Mesodermal cell (in vitro differentiated cells): ENCODE data around the gene DRG1. TPM values are rescaled to one million over a fixed set of nuclear protein-coding genes. Genes with fewer than 3 reads are reported as not detected.

Source experiments
- H3K27ac ChIP-seq: 2 replicates; pipeline ENCODE4 v1.7.0; 2013; ENCODE audit warnings: mild to moderate bottlenecking, low read depth, low read length, moderate library complexity; ENCODE audit not compliant: severe bottlenecking
- H3K36me3 ChIP-seq: 2 replicates; pipeline ENCODE4 v1.7.1; 2013; ENCODE audit warnings: mild to moderate bottlenecking, low read length, moderate library complexity; ENCODE audit not compliant: control insufficient read depth, insufficient read depth
- H3K4me1 ChIP-seq: one replicate; pipeline ENCODE4 v1.7.1; 2013; ENCODE audit warnings: mild to moderate bottlenecking, low read length; ENCODE audit not compliant: insufficient read depth, control insufficient read depth, poor library complexity, severe bottlenecking
- H3K4me3 ChIP-seq: 2 replicates; pipeline ENCODE4 v1.7.0; 2013; ENCODE audit warnings: low read length, control low read depth, mild to moderate bottlenecking; ENCODE audit not compliant: insufficient read depth, poor library complexity, severe bottlenecking; ENCODE audit errors: extremely low read depth
- H3K9me3 ChIP-seq: 2 replicates; pipeline ENCODE4 v1.7.1; 2013; ENCODE audit warnings: mild to moderate bottlenecking, low read length, moderate library complexity; ENCODE audit not compliant: control insufficient read depth
- WGBS, 2 experiments: methylation state at CpG; one replicate each; pipeline ENCODE4 v1.1.5; 2013; ENCODE audit warnings: missing lambda C conversion rate in 2 of 2; ENCODE audit not compliant: insufficient coverage in 2 of 2; 5-methylcytosine and 5-hydroxymethylcytosine counted together
- polyA plus RNA-seq, 2 experiments: library from polyadenylated mRNA; stranded (reverse); fragments of 50-300 nt; gene quantifications; one replicate each; pipeline ENCODE4 v1.2.3, GENCODE V29; 2013

Gene DRG1, protein sequence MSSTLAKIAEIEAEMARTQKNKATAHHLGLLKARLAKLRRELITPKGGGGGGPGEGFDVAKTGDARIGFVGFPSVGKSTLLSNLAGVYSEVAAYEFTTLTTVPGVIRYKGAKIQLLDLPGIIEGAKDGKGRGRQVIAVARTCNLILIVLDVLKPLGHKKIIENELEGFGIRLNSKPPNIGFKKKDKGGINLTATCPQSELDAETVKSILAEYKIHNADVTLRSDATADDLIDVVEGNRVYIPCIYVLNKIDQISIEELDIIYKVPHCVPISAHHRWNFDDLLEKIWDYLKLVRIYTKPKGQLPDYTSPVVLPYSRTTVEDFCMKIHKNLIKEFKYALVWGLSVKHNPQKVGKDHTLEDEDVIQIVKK
- polyA plus RNA-seq (2013, experiment 1 of 2) = 79.2 TPM
- 72.8 TPM for polyA plus RNA-seq (2013, experiment 2 of 2)

DNA sequence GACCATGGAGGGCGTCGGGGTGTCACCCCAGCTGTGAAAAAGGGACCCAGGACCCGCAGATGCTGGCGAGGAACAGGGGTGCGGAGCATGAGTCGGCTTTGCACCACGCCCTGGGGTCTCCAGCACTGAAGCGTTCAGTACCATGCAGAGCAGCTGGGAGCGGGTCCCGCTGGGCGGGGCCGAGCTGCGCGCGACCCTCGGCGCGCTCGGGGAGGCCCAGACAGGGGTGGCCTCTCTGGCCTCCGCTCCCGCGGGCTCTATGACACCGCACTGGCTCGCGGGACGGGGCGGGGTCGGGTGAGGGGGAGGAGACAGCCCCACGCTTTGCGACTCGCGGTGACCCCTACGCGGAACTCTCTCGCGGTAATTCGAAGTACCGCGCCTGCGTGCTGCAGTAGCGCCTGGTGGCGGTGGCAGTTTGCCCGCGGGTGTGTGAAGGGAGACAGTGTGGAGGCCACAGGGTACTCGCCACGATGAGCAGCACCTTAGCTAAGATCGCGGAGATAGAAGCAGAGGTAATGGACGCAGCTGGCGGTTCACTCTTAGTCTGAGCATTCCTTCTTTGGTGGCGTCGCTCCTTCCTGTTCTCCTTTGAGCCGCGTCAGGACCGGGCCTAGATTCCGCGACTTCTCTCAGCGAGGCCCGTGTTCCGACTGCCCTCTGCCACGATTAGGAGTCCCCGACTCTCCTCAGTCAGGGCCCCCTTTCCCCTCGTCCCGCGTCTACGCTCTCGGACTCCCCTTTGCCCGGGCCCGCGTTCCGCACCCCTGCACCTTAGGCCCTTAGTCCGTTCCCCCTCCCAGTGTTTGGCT lies at the start of gene DRG1:
Gene DRG1 (plus strand): TSS at position 394 of the 812 bp plus-strand sequence. CDS start 80 bp downstream, at position 474.
- Histone ChIP-seq H3K36me3 (peaks cover 37% of the 10 kb centered on the region), H3K4me1 (no peaks in the 10 kb centered on the region), H3K27ac (peak within 1 kb of the TSS; percentile 81), H3K4me3 (peak within 1 kb of the TSS; percentile 94), H3K9me3 (no peaks in the 10 kb centered on the region)
- WGBS, 2 experiments = 0 to 1% methylated on average over 72 of the region's 72 CpGs

DNA sequence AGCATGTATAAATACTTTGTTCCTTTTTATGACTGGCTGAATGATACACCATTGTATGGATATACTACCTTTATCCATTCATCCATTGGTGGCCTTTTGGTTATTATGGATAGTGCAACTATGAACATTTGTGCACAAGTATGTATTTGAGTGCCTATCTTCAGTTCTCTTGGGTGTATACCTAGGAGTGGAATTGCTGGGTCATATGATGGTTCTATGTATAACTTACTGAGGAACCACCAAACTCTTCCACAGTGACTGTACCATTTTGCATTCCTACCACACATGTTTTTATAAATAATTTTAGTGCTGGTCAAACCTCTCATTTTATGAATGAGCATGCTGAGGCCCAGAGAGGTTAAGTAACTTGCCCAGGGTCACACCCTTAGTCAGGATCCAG lies 49.4 kb upstream of the DRG1 start:
- Histone ChIP-seq H3K4me3 (no peak overlapping the region), H3K27ac (no peak overlapping the region), H3K9me3 (no peaks in the 10 kb centered on the region), H3K36me3 (peaks cover 6% of the 10 kb centered on the region), H3K4me1 (peaks cover under 1% of the 10 kb centered on the region)

DNA sequence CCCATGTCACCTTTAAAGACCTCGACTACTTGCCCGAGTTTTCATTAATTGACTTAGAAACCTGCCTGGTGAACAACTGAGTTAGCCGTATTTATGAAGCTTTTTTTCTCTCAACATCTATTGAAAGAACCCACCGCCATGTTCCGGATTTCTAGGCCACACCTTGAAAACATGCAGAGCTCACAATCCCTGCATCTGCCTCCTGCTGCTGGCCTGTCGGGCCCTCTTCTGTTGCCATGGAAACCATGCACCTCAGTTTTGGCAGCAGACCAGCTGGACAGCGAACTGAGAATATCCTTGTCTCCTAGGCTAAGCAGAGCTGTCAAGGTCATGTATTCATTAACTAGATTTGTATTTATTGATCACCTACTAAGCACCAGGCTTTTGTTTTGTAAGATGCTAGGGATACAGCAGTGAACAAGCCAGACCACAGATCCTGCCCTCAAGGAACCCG lies 49.0 kb upstream of the DRG1 start:
- Histone ChIP-seq H3K27ac (no peak overlapping the region), H3K9me3 (no peaks in the 10 kb centered on the region), H3K36me3 (peaks cover 3% of the 10 kb centered on the region), H3K4me1 (no peaks in the 10 kb centered on the region), H3K4me3 (no peak overlapping the region)
- WGBS, 2 experiments = 75 to 87% methylated on average over 7 to 8 of the region's 8 CpGs

DNA sequence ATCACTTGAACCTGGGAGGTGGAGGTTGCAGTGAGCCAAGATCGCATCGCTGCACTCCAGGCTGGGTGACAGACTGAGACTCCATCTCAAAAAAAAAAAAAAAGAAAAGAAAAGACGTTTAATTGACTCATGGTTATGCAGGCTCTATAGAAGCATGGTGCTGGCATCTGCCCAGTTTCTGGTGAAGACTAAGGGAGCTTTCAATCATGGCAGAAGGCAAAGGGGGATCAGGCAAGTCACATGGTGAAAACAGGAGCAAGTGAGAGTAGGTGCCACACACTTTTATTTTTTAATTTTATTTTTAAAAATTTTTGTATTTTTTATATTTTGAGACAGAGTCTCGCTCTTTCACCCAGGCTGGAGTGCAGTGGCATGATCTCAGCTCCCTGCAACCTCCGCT lies 44.9 kb upstream of the DRG1 start:
- WGBS, 2 experiments = 80 to 83% methylated on average over 4 to 5 of the region's 5 CpGs
- Histone ChIP-seq H3K4me1 (no peaks in the 10 kb centered on the region), H3K4me3 (no peak overlapping the region), H3K36me3 (no peaks in the 10 kb centered on the region), H3K27ac (no peak overlapping the region), H3K9me3 (no peaks in the 10 kb centered on the region)

DNA sequence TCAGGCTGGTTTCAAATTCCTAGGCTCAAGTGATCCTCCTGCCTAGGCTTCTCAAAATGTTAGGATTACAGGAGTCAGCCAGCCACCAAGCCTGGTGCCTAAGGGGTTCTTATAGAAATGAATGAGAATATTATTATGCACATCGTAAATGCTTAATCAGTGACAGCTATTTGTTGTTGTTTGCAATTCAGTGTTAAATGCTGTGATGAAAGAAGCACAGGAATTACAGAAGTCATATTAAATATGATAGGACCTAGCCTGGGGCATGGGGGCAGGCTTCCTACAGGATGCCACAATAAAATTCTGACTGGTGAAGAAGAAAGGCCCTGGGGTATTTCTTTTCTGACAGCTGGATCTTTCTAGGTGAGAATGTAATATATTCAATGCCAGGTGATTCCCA lies 39.4 kb upstream of the DRG1 start:
- no peak overlapping the region for H3K4me3 ChIP-seq
- no peaks in the 10 kb centered on the region for H3K36me3 ChIP-seq
- WGBS, 2 experiments = 89 to 91% methylated on average over 1 of the region's 1 CpG
- no peaks in the 10 kb centered on the region for H3K4me1 ChIP-seq
- H3K9me3 ChIP-seq = no peaks in the 10 kb centered on the region
- H3K27ac ChIP-seq = no peak overlapping the region

DNA sequence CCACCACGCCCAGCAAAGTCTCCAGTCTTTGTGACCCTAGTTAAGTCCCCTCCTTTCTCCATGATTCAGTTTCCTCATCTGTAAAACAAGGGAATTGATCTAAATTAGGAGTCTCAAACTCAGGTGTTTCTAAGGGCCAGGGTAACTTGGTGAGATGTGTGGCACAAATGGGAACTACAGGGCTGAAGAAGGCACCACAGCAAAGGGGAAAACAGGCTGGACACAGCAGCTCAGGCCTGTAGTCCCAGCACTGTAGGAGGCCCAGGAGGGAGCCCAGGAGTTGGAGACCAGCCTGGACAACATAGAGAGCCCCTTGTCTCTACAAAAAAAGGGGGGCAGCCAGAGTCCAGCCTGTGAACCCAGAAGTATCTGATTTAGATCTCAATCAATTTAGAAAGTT lies 37.7 kb upstream of the DRG1 start:
- no peaks in the 10 kb centered on the region for H3K4me1 ChIP-seq
- no peaks in the 10 kb centered on the region for H3K9me3 ChIP-seq
- no peak overlapping the region for H3K27ac ChIP-seq
- 0% methylated on average over 1 of the region's 1 CpG for WGBS, 2 experiments
- H3K36me3 ChIP-seq = no peaks in the 10 kb centered on the region
- no peak overlapping the region for H3K4me3 ChIP-seq

DNA sequence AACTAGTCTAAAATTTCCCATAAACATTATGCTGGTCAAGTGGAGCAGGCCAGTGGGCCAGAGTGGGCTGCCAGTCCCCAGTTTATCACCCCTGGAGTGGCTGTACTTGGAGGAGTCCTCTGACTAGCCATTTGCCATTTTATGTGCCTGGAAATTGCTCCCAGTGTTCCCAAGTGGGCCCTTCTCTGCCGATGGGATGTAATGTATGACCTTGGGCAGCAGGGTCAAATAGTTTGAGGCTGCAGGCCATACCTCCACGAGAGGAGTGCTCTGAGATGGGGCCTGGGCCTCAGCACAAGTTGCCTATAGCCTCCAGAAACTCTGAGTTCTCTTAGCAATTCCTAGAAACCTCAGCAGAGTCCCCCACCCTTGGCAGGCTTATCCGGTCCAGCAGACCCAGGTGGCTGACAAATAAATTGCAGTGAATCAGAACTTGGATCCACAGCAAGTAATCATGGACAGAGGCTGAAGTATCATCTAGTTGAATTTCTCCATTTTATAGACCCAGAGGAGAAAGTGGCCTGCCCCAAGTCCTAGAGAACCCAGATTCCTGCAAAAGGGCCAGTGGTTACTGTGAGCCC lies 35.4 kb upstream of the DRG1 start:
- no peaks in the 10 kb centered on the region for H3K9me3 ChIP-seq
- no peak overlapping the region for H3K4me3 ChIP-seq
- WGBS, 2 experiments = 77 to 87% methylated on average over 3 of the region's 3 CpGs
- H3K4me1 ChIP-seq = no peaks in the 10 kb centered on the region
- no peak overlapping the region for H3K27ac ChIP-seq
- H3K36me3 ChIP-seq = no peaks in the 10 kb centered on the region

DNA sequence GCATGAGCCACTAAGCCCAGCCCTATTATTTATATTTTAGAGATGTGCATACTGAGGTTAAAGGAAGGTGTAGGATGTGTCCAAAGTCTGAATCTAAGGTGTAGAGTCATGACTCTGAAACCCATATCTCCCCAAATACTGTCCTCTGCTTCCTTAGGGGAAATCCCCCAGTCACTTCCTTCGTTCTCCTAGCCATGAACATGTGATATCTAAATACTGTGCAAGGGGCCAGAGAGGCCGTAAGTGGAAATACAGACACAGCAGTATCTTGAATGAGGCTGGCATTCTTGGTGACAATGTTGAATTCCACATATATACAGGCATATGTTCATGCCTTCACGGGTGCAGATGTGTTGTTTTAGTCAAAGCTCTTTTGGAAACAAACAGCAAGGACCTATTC lies 32.0 kb upstream of the DRG1 start:
- Histone ChIP-seq H3K27ac (no peak overlapping the region), H3K36me3 (no peaks in the 10 kb centered on the region), H3K9me3 (no peaks in the 10 kb centered on the region), H3K4me3 (no peak overlapping the region), H3K4me1 (no peaks in the 10 kb centered on the region)
- WGBS, 2 experiments = 100% methylated on average over 2 of the region's 3 CpGs; no CpG with 5 or more reads in 1 of the 2 experiments

DNA sequence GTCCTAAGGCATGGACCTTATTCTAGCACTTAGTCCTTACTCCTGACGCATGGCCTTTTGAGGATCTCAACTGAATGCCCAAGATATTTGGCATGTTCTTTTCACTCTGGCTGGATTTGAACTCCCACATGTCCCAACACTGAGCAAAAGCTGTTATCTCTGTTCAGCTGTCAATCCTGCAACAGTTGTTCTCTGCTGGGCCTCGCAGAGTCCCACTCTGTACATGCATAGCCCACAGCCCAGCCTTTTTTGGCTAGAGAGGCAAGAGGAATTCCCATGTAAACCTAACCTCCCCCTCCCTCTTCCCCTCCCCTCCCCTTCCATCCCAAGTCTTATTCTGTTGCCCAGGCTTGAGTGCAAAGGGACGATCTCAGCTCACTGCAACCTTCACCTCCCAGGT lies 21.8 kb upstream of the DRG1 start:
- 77 to 91% methylated on average over 3 of the region's 3 CpGs for WGBS, 2 experiments
- H3K9me3 ChIP-seq = no peaks in the 10 kb centered on the region
- no peaks in the 10 kb centered on the region for H3K36me3 ChIP-seq
- H3K27ac ChIP-seq = no peak overlapping the region
- H3K4me1 ChIP-seq = no peaks in the 10 kb centered on the region
- H3K4me3 ChIP-seq = no peak overlapping the region

DNA sequence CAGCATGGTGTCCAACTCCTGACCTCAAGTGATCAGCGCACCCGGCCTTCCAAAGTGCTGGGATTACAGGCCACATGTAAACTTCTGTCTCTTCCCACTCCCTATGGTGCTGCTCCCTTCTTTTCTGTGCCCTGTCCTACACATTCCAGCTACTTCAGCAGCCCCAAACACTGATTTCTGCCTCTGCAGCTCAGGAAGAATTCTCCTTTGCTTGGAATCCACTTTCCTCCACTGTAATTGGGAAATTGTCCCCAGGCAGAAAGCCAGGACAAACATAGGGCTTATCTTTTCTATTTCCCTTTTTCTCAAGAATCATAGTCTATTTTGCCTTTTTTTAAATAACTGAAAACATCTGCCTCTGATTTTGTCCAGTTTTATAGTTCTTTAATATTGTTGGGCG lies 21.3 kb upstream of the DRG1 start:
- H3K4me1 ChIP-seq = no peaks in the 10 kb centered on the region
- no peaks in the 10 kb centered on the region for H3K36me3 ChIP-seq
- H3K4me3 ChIP-seq = no peak overlapping the region
- no peaks in the 10 kb centered on the region for H3K9me3 ChIP-seq
- 98 to 100% methylated on average over 3 of the region's 3 CpGs for WGBS, 2 experiments
- no peak overlapping the region for H3K27ac ChIP-seq
